AG20443 (cell line): ENCODE data around the gene PRR33.

Experiments
- DNase-seq: peaks from one replicate; pipeline ENCODE4 v3.0.0; 2012; ENCODE audit warnings: low spot score, mixed read lengths

PRR33 gene

DNA sequence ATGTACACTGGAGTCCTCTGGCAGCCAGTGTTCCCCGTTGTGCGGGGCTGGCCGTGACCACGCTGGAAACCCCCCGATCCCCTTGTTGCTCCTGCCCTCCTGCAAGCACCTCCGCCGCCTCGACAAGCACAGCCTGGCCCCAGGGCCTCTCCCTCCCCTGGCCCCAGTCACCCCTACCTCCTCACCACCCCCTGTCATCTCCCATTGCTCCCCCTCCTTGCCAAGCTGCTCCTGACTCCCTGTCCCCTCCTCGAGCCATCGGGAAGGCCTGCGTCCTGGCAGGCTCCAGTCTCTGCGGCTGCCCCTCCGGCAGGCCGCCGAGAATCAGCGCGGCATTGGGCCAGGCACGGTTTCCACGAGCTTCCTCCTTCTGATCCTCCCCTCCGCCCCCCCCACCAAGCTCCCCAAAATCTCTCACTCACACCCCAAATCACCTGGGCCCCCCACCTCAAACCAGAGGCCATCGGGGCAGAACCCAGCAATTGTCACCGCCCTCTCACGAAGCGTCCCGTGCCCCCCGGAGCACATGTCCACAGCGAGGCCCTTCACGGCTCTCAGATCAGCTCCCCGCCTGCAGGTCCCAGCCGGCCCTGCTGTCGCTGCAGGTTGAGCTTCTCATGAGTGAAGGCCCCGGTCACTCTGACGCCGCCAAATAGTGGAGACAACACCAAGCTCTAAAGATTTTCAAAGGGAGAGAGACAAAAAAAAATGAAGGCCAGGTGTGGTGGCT, 44.5 kb downstream of the PRR33 start:
- no peak for DNase-seq

DNA sequence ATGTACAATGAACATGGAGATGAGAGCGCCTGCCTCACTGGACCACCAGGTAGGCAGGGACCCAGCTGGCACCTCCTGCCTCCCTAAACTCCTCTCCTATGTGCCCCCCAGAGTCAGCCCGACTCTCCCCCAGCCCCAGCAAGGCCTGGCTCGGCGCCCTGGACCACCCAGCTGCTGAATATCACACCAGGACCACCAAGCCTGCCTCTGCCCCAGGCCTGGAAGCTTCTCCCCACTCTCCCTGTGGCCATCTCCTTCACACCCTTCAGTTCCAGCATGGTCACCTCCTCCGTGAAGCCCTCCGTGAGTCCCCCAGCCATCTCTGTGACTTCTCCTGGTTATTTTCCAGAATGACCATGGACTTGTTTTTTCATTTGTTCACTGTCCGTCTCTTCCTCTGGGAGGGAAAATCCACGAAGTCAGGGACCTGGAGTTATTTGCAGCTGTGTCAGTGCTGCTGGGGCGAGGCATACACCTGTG, 45.2 kb downstream of the PRR33 start:
- DNase-seq, result no peak

DNA sequence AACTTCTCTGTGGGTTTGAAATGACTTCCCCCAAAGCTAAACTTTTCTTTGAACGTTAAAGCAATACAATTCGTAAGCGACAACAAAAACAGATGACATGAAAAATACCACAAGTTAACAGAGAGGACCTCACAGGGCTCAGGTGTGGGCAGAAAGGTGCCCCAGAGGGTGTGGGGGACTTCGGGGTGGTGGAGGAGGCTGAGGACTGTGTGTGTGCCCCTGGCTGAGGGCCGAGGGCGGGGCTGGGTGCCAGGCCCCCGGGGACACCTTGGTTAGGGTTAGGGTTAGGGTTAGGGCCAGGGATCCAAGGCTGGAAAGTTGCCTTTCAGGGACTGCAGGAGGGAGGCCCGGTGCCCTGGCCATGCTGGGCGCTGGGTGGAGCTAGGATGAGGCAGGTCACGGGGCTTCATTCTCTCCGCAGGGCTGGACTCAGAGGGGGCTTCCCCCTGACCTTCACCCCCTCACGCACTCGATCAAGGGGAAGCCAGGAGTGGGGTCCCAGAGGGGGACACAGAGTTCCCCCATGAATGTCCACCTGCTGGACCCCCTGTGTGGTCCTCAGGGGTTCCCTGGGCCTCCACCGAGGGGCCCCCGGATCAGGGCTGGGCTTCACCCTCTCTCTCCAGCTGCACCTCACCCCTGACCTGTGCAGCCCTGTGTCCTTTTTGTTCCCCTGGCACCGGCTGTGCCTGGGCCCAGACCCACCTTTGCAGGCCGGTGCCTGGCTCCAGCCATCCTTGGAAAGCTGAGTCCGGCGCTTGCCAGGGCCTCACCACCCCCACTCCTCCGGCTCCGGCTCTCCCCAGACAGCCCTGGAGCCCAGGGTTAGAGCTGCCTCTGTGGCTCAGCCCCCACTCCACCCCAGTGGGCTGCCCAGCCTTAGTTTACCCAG, 45.9 kb downstream of the PRR33 start:
- no peak for DNase-seq

DNA sequence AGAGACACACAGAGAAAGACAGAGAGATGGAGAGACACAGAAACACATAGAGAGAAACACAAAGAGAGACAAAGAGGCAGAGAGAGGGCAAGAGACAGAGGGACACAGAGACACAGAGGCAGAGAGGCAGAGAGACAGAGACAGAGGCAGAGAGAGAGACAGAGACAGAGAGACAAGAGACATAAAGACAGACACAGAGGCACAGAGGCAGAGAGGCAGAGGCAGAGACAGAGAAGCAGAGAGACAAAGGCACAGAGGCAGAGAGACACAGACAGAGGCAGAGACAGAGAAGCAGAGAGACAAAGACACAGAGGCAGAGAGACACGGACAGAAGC, 46.6 kb downstream of the PRR33 start:
- DNase-seq, result no peak

DNA sequence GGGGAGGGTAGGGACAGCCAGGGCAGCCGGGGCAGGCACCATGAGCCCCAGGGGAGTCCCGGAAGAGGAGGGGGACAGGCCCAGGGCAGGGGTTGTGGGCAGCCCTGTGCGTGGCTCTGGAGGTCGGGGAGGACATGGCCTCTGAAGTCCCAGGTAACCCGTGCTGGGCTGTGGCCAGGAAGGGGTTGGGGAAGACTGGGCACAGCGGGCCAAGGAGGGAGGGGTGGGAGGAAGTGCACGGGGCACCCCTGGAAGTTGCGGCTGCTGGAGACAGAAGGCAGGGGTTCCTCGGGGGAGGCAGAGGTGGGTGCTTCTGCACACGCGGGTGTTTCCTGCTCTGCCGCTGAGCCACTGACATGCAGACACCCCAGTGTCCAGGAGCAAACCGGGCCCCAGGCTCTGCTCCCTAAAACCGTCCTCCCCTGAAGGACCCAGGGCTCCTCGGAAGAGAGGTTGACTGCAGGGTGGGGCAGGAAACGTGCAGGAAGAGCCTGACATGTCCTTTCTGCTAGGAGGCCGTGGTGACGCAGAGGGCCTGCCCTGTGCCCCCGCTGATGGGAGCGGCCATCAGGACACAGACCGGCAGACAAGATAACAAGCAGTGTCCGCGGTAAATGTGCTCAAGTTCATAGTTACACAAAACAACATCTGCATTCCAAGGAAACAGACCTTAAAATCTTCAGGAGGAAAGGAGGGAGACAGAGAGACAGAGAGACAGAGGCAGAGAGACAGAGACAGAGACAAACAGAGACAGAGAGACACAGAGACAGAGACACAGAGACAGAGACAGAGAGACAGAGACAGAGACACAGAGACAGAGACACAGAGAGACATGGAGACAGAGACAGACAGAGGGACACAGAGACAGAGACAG, 47.2 kb downstream of the PRR33 start:
- no peak for DNase-seq

DNA sequence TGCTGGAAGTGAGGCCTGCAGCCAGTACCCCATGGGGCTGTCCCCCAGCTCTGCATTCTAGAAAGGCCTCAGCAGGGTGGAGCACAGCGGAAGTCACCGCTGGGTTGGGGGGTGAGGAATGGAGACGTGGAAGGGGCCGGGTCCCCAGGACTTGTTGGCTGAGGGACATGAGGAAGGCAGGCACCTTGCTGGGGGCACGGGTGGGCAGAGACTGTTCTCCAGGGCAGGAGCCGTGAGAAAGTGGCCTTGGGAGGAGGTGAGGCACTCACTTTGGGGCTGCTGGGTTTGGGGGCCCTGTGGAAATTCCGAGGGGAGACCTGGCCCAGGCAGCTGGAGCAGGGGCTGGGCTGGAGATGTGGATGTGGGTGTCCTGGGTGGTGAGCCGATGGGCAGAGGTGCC, 47.9 kb downstream of the PRR33 start:
- DNase-seq, result no peak

DNA sequence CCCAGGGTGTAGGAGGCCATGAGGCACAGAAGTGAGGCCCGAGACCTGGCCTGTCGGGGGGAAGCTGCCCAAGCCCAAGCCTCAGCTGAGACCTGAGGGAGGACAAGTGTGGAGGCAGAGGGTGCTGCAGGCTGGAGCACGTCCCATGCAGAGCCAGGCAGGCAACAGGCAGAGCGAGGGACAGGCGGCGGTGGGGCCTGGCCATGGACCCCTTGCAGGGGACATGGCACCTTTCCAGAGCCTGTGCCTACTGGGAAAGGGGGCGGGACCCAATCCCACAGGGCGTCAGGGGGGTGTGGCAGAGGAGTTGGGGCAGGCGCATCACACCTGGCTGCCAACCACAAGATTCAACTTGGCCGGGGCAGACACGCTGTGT, 48.6 kb downstream of the PRR33 start:
- no peak for DNase-seq

DNA sequence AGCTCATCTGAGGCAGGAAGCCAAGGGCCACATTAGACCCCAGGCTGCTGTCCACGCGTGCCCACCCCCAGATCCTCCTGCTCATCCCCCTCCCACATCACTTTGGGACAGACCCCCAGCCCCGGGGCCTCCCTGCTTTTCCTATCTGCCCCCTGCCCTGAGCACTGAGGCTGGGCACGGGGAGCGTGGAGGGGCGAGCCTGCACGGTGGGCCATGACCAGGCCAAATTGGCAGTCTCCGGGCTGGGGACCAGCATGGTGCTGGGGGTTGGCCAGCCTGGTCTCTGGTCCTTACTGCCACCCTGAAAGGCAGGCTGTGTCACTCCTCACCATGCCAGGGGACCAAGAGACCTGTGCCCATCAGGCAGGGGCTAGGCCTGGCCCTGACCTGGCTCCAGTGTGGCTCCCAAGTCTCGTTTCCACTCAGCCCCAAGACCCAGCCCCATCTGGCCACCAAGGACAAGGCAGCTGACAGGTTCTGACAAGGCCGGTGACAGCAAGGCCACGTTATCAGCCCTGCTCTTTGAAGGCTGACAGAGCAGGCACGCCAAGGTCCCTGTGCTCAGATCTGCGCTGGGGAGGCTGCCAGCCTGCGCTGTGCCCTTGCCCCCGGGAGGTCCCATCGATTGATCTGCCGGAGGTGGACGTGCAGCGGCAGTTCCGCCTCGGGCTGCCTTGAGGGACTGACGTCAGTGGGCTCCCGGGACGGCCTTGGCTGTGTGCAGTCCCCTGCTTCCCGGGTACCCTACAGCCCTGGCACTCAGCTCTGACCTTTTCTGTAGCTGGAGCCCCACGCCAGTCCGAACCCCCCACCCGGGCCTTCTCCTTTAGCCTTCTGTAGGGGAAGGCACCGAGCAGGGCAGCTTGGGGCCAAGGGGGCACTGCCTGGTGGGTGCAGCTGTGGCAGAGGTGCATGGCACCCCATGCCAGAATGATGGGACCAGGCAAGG, 49.3 kb downstream of the PRR33 start:
- no peak for DNase-seq

DNA sequence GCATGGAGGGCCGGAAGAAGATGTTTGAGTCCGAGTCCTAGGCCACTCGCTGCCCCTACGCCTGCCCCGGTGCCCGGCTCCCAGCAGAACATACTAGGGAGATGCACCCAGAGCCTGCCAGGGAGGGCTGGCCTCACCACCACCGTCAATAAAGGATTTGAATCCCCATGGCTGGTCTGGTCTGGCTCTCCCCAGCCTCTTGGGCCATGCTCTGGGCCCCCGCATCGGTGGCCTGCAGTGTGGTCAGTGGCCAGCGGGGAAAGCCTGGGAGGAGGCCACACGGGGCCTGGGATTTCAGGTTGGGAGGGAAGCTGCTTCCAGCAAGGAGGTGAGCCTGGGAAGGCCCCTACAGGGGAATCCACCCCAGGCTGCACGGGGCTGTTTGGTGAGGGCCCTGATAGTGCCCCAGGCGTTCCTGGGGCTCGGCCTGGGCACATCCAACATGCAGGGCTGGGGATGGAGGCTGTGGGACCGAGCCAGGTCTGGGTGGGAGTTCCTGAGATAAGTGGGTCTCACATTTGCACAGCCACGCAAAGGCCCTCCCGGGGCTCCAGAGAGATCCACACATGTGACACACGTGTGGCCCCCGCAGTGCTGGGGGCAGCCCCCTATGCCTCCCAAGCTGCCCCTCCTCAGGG, 50.1 kb downstream of the PRR33 start:
- DNase-seq, result no peak

DNA sequence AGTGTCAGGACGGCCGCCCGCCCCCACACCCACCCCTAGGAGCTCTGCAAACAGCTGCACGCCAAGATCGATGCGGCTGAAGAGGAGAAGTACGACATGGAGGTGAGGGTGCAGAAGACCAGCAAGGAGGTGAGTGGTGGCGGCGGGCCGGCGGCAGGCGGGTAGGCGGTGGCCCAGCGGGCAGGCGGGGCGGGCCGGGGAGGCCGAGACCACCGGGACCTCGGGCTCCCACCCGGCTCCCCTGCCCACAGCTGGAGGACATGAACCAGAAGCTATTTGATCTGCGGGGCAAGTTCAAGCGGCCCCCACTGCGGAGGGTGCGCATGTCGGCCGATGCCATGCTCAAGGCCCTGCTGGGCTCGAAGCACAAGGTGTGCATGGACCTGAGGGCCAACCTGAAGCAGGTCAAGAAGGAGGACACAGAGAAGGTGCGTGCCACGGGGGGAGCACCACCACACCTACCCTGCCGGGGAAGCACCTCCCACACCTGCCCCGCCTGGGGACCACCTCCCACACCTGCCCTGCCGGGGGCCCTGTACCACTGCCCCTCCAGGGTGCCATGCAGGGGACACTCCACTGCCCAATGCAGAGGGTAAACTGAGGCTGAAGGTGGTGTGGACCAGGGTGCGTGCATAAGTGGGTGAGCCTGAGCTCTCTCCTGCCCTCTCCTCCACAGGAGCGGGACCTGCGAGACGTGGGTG, 50.8 kb downstream of the PRR33 start:
- DNase-seq, result no peak

DNA sequence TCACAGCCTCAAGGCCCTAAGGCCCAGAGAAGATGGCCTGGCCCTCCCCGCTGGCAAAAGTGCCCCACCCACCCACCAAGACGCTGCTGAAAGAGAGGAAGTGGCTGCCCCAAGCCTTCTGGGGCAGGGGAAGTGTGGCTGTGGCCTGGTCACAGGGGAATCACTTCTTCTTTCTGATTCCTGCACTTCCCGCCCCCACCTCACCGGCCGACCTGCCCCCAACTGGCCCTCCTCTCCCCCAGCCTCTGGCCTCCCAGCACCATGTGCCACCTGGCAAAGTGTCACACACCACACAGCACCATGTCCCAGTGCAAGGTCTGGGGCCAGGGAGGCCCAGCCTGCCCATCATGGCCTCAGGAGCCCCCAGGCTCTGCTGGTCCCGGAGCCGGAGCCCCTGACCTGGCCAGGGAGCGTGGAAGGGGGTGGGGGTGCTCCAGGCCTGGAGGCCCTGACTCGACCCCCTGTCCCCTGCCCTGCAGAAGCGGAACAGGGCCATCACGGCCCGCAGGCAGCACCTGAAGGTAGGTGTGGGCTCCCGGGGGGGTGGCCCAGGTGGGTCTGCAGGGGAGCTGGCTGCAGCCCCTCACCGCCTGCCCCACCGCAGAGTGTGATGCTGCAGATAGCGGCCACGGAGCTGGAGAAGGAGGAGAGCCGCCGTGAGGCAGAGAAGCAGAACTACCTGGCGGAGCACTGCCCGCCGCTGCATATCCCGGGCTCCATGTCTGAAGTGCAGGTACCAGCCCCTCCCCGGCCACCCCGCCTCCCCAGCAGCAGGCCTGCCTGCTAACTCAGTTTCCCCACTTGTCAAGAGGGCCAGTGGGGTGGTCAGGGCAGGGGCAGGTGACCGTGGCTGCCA, 51.5 kb downstream of the PRR33 start:
- no peak for DNase-seq

DNA sequence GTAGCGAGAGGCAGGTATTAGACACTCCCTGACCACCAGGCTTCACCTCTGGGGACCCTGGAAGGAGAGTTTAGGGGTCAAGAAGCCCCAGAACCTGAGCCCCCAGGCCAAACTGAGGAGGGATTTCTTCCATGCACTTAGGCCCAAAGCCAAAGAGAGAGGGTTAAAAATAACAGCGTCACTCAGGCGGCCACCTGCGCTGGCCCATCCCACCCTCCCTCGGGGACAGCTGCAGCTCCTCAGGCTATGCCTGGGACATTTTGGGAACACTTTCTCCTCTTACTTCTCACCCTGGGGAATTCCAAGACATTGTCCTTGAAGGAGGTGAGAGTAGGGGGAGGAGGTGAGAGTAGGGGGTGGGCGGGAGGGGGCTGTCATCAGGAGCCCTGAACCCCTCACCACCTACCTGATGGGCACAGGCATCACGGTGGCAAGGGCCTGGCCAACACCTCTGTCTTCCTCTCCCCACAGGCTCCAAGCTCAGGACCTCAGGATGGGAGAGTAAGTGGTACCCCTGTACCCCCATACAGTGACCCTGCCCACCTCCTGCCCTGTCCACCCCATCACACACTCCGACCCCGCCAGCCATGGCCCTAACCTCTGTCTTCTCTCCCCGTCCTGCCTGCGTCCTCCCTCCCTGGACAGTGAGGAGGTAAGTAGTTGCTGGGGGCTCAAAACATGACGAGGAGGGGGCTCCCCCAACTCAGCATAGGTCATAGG, 52.3 kb downstream of the PRR33 start:
- DNase-seq, result no peak

DNA sequence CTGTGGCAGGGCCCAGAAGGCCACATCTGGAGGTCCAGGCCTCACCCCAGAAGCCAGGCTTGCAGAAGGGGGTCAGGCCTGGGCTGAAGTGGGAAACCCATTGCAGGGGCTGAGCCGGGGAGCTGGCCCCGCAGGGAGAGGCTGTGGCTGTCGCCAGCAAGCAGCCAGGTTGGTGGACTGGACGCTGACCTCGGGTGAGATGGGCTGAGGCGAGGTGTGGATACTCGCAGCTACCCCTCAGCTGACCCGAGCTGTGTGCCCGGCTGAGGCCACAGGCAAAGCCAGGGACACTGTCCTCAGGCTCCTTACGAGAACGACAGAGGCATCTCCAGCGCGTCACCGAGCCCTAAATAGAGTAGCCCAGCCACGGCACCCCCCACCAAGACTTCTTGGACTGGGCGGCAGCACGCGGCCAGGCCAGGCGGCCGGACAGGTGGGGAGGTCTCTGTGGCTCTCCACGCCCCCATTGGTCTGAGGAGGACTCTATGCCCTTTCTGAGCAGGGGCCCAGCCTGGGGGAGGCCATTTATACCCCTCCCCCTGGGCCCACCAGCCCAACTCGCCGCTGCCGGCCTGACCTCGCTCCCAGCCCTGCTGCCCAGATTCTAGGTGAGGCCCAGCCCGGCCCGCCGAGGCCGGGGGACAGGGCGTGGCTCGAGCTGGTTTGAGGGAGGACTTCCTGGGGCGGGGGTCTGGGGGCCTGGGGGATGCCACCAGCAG, 53.1 kb downstream of the PRR33 start, which contains the start of gene TNNI2:
TSS of gene TNNI2 (plus strand) at position 556 of the 719 bp plus-strand sequence. CDS start 716 bp downstream, outside the sequence.
- DNase-seq, result no peak
